ENCODE data around the gene CSTF2.

The CSTF2 gene

DNA sequence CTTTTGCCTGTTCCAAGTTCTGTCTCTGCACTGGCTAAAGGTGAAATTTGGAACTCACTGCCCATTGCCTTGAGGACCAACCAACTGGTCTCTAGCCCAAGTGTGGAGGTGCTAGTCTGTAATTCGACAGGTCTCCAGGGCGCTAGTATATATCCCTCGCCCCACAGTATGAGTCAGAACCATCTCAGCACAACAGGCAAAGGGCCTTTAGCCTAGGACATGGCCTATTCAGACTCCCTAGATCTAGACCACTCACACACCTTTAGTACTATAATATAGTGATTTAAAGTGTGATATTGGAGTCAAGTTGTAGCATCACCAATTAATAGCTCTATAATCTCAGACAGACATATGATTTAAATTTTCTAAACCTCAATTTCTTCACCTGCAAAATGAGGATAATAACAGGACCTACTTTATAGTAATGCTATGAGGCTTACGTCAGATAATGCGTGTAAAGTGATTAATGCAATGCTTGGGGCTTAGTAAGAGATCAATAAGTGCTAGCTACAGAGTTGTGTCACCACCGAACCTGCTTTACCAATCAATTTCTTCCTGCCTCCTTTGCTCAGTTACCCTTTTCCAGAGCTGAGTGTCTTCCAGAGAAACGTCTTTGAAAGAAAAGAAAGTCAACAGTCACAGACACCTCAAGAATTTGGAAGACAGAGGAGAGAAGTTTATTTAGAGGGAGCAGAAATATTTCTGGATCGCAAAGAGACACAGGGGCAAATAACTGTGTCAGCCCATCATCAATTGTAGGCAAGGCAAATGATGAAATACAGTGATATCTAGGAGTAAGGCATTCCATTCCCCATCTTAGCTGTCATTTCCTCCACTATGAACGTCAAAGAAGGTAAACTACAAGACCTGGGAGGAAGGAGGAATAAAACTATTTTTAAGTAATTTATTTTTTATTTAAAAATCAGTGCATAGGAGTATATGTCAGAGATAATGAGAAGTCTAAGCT, 51.7 kb downstream of the CSTF2 start:
- no peak for DNase-seq (ENCODE audit: low read depth)

DNA sequence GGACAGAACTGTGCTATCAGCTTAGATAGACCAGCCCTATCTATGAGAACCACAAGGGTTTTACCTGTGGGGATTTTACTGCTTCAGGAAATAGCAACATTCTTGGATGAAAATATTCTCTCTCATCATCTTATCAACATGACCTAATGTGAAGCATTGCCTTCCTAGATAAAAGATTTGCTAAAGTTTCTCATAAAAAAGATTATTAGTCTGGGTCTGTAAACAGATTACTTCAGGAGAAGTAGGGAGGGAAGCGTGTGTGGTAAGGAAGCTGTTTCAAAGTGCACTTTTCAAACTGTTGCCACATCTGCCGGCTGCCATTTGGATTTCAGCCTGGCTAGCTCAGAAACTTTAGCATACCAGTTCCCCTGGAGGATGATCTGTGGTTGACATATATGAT, 54.1 kb downstream of the CSTF2 start, which contains the start of gene NOX1:
NOX1 (minus strand) TSS at position 35 of the 400 bp plus-strand sequence. CDS start 220 bp downstream, outside the sequence.
- no peak for DNase-seq (ENCODE audit: low read depth)

DNA sequence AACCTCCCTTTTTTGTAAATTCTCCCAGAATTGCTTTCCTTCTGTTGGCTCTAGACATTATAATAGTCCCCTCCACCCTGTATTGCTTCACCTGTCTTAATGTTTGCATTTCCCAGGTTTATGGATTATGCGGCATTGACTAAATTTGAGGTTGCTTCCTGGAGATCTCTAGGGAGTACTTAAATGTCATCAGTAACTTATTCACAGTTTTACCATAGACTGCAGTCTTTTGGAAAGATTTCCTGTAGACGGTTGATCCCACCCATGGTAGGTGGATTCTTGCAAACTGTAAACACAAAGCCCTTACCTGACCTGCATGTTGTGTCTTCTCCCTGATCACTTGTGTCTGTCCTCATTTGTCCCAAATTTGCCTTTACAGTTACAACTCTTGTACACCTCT, 60.2 kb downstream of the CSTF2 start:
- no peak for DNase-seq (ENCODE audit: low read depth)

DNA sequence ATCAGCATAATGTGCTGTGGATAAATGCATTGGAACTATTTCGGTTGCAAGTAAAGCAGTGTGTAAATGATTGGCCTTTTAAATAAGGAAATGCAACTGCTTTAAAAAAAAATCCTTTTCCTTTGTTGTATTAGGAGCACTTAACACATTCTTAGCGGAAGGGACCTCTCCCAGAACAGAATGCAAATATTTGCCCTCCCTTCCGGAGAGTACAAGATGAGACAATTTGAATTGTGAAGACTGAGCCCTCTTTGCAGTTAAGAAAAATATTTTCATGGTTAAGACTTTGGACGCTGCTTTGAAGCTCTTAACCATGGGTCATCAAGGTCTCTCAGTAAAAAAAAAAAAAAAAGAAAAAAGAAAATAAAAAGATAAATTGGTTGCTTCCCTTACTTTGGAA, 63.5 kb downstream of the CSTF2 start:
- no peak for DNase-seq (ENCODE audit: low read depth)

All from stimulated activated CD8-positive, alpha-beta memory T cell treated with anti-CD3 and anti-CD28 coated beads, Interleukin-12 subunit alpha, Interleukin-12 subunit beta, amount 100 ng/mL, for 4 hours (primary cell).